K562 (cell line): ENCODE measurements around the gene S1PR1. TPM values are rescaled to one million over a fixed set of nuclear protein-coding genes. Genes with fewer than 3 reads are reported as not detected.

Source experiments
- ATAC-seq: fragments of 200-7000 bp; cut with Tn5 transposase; 3 replicates; pipeline ENCODE4 v1.9.1; 2020; ENCODE audit warnings: moderate library complexity
- BruUV-seq: library from RNA; stranded (reverse); fragments of 400-500 nt; replicated peaks from 2 replicates; lab custom pipeline; 2021; lab: Mats Ljungman, UMichigan
- CTCF ChIA-PET: fragments of 300-600 bp; formaldehyde crosslinking; extraction: SDS; loops from one replicate; lab custom pipeline; 2021; ENCODE audit warnings: low intra/inter-chr PET ratio; lab: Yijun Ruan, JAX
- POLR2A ChIA-PET: fragments of 300-600, 350-650 bp; sonication (Branson Sonifier 250); formaldehyde crosslinking; extraction: SDS; loops from one replicate; lab custom pipeline; 2021; ENCODE audit warnings: antibody characterized with exemption, inconsistent platforms; lab: Yijun Ruan, JAX
- DNase-seq, 4 experiments: peaks; one replicate each; pipeline versions ENCODE4 v3.0.0 to v3.0.0-alpha.2; 2011 to 2018; ENCODE audit warnings: low spot score in 3 of 4, mixed read lengths in 3 of 4; ENCODE audit errors: extremely low read depth in 1 of 4
- FAIRE-seq: peaks from 2 replicates; lab custom pipeline; 2011; peaks lifted over from hg19 to GRCh38; lab: Jason Lieb, UNC
- H2AFZ ChIP-seq: 2 replicates; pipeline ENCODE4 v1.6.0; 2011; ENCODE audit warnings: low read depth, low read length, control low read depth, inconsistent platforms
- H3K27ac ChIP-seq: fragments of 200-600 bp; 3 replicates; pipeline ENCODE4 v1.8.0; 2011; ENCODE audit warnings: low read depth, mild to moderate bottlenecking, control low read depth, inconsistent platforms, low read length, moderate library complexity, mixed read lengths; ENCODE audit errors: extremely low read depth
- H3K27me3 ChIP-seq, 2 experiments: fragments of 300-600 bp in 1 of 2; 2 replicates in 1 of 2; 3 replicates in 1 of 2; pipeline versions ENCODE4 v1.6.0 to v1.8.0; 2011; ENCODE audit warnings: inconsistent platforms in 2 of 2, low read length in 2 of 2, mild to moderate bottlenecking in 1 of 2, mixed read lengths in 1 of 2, moderate library complexity in 1 of 2; ENCODE audit not compliant: control insufficient read depth in 2 of 2, insufficient read depth in 2 of 2
- H3K36me3 ChIP-seq: fragments of 300-600 bp; 3 replicates; pipeline ENCODE4 v1.8.0; 2011; ENCODE audit warnings: mild to moderate bottlenecking, low read length, inconsistent platforms; ENCODE audit not compliant: control insufficient read depth, insufficient read depth
- H3K4me1 ChIP-seq, 2 experiments: fragments of 200-600 bp in 1 of 2; replicated peaks in 1 of 2; 2 replicates in 1 of 2; 3 replicates in 1 of 2; pipeline versions ENCODE4 v1.5.1 to v1.8.0; 2011; ENCODE audit warnings: inconsistent platforms in 2 of 2, low read length in 2 of 2, mild to moderate bottlenecking in 1 of 2, mixed read lengths in 1 of 2, moderate library complexity in 1 of 2; ENCODE audit not compliant: control insufficient read depth in 2 of 2, insufficient read depth in 2 of 2
- H3K4me2 ChIP-seq: 2 replicates; pipeline ENCODE4 v1.6.1; 2011; ENCODE audit warnings: low read length, control low read depth, inconsistent platforms, mixed read lengths; ENCODE audit not compliant: insufficient read depth
- H3K4me3 ChIP-seq: fragments of 200-600 bp; sonication (generic), shearing (Covaris generic); 2 replicates; pipeline ENCODE4 v1.5.1; 2016; ENCODE audit warnings: control low read depth, inconsistent platforms
- H3K79me2 ChIP-seq: fragments of 200-600 bp; 3 replicates; pipeline ENCODE4 v1.8.0; 2011; ENCODE audit warnings: low read length, inconsistent platforms; ENCODE audit not compliant: control insufficient read depth, insufficient read depth
- H3K9ac ChIP-seq, 2 experiments: 2 replicates each; pipeline versions ENCODE4 v1.6.0 to v1.6.1; 2011; ENCODE audit warnings: low read depth in 2 of 2, low read length in 2 of 2, control low read depth in 1 of 2, inconsistent platforms in 1 of 2, mild to moderate bottlenecking in 1 of 2, mixed read lengths in 1 of 2; ENCODE audit not compliant: insufficient read depth in 1 of 2
- H3K9me1 ChIP-seq: one replicate; pipeline ENCODE4 v1.6.0; 2011; ENCODE audit warnings: inconsistent platforms, mild to moderate bottlenecking, low read length, moderate library complexity; ENCODE audit not compliant: control insufficient read depth, insufficient read depth
- H3K9me3 ChIP-seq: replicated peaks from 2 replicates; pipeline ENCODE4 v1.5.1; 2011; ENCODE audit warnings: low read depth, low read length, inconsistent platforms; ENCODE audit not compliant: control insufficient read depth, insufficient read depth
- H4K20me1 ChIP-seq: replicated peaks from 2 replicates; pipeline ENCODE4 v1.6.1; 2011; ENCODE audit warnings: low read length, inconsistent platforms, mixed read lengths; ENCODE audit not compliant: control insufficient read depth, insufficient read depth
- CBFA2T2 ChIP-seq: fragments of 450-650 bp; conservative IDR thresholded peaks from 2 replicates; pipeline ENCODE4 v1.6.1; 2017; ENCODE audit warnings: mild to moderate bottlenecking
- CBX3 ChIP-seq, 2 experiments: IDR thresholded peaks; 1 replicate in 1 of 2; 2 replicates in 1 of 2; pipeline ENCODE4 v1.6.1; 2012; ENCODE audit warnings: inconsistent platforms in 2 of 2, low read length in 2 of 2, borderline replicate concordance in 1 of 2, control low read depth in 1 of 2
- MTF1 ChIP-seq: fragments of 250-450 bp; sonication (Bioruptor Pico); IDR thresholded peaks from 2 replicates; pipeline ENCODE4 v1.9.0; 2021; ENCODE audit warnings: moderate library complexity, mild to moderate bottlenecking, inconsistent platforms, borderline replicate concordance
- NCOA6 ChIP-seq: fragments of 450-650 bp; IDR thresholded peaks from 2 replicates; pipeline ENCODE4 v1.6.1; 2017; ENCODE audit warnings: mild to moderate bottlenecking
- NFIX ChIP-seq: fragments of 250-450 bp; sonication (Bioruptor Pico); IDR thresholded peaks from 2 replicates; pipeline ENCODE4 v1.4.0; 2020; ENCODE audit warnings: low read depth, mild to moderate bottlenecking, moderate library complexity
- PTTG1 ChIP-seq: fragments of 450-650 bp; IDR thresholded peaks from 2 replicates; pipeline ENCODE4 v1.6.1; 2016; ENCODE audit warnings: low read depth, mild to moderate bottlenecking, missing genetic modification characterization, missing compliant biosample characterization
- RBFOX2 ChIP-seq: fragments of 200-400 bp; formaldehyde crosslinking; IDR thresholded peaks from 2 replicates; pipeline ENCODE4 v1.6.1; 2017; ENCODE audit warnings: low read depth, mild to moderate bottlenecking, low read length, moderate library complexity
- RFX5 ChIP-seq: IDR thresholded peaks from 2 replicates; pipeline ENCODE4 v1.6.1; 2011; ENCODE audit warnings: low read depth, mild to moderate bottlenecking, improper control_type of control experiment, low read length
- RUNX1 ChIP-seq: sonication (generic); IDR thresholded peaks from 2 replicates; pipeline ENCODE4 v1.6.1; 2016; ENCODE audit warnings: antibody characterized with exemption, low read depth
- SIX5 ChIP-seq, 2 experiments: IDR thresholded peaks; 2 replicates each; pipeline ENCODE4 v1.6.1; 2011; ENCODE audit warnings: low read length in 2 of 2, borderline replicate concordance in 1 of 2, low read depth in 1 of 2, mild to moderate bottlenecking in 1 of 2, moderate library complexity in 1 of 2; ENCODE audit not compliant: insufficient read depth in 1 of 2
- TCF3 ChIP-seq: sonication (generic); formaldehyde crosslinking; IDR thresholded peaks from 2 replicates; pipeline ENCODE4 v1.4.0; 2020; ENCODE audit warnings: mild to moderate bottlenecking, missing genetic modification reagents
- USF1 ChIP-seq: sonication (generic); formaldehyde crosslinking; IDR thresholded peaks from 2 replicates; pipeline ENCODE4 v1.9.0; 2022; ENCODE audit warnings: mild to moderate bottlenecking, missing genetic modification reagents
- ZNF354B ChIP-seq: fragments of 250-450 bp; sonication (Bioruptor Pico); IDR thresholded peaks from 2 replicates; pipeline ENCODE4 v1.4.0; 2020
- WGBS: fragments of 100-300 bp; shearing (Covaris generic); methylation state at CpG from one replicate; pipeline ENCODE4 v1.1.6; 2016; ENCODE audit warnings: low coverage, mixed read lengths; ENCODE audit not compliant: insufficient coverage; ENCODE audit errors: missing lambda C conversion rate; 5-methylcytosine and 5-hydroxymethylcytosine counted together
- in situ Hi-C: fragments of 300-500 bp; cut with MboI; formaldehyde crosslinking; loops from 4 replicates; pipeline ENCODE4 v1.15.0; 2018; ENCODE audit warnings: inconsistent platforms, mixed read lengths
- intact Hi-C: fragments of 100-400 bp; cut with micrococcal nuclease; formaldehyde crosslinking; loops from 2 replicates; pipeline ENCODE4 v1.14.2; 2022
- polyA plus RNA-seq, 8 experiments: library from polyadenylated mRNA; depleted of rRNA in 4 of 8; stranded (reverse) in 5 of 8; unstranded in 3 of 8; fragments of >200 nt; fragmentation: Nextera tagmentation in 2 of 8; fragmentation: Illumina TruSeq in 1 of 8; extraction: Ambion mirVana in 2 of 8; extraction: Trizol in 1 of 8; gene quantifications; 2 replicates each; pipeline versions ENCODE4 v1.2.1 to v1.2.3, GENCODE V29; 2011 to 2014; ENCODE audit warnings: inconsistent platforms in 1 of 8, missing spikeins in 1 of 8
- total RNA-seq, 7 experiments: library from RNA; depleted of rRNA in 6 of 7; stranded (reverse); fragments of >200 nt in 6 of 7; fragmentation: Illumina TruSeq in 2 of 7; extraction: Trizol in 2 of 7; gene quantifications; 2 replicates each; pipeline versions ENCODE4 v1.2.1 to v1.2.3, GENCODE V29; 2011 to 2021; ENCODE audit warnings: low replicate concordance in 1 of 7

Gene S1PR1
- total and polyA plus RNA-seq, 9 of the 15 experiments (the other 6 are each of a cell fraction or from before 2014, with no cell fraction given): 0.22 to 1.2 (median 0.43) TPM

GRCh38 chr1:101245246-101245927 lies 8.6 kb downstream of the S1PR1 start:
- no peak for DNase-seq
- no peak overlapping the region for H3K27ac ChIP-seq
- no peaks in the 10 kb centered on the region for H3K9me3 ChIP-seq
- no peaks in the 10 kb centered on the region for H3K9me1 ChIP-seq
- in situ Hi-C loops: no loop called here
- H3K4me3 ChIP-seq: no peak overlapping the region
- H3K36me3 ChIP-seq: no peaks in the 10 kb centered on the region
- no peak for ATAC-seq
- POLR2A ChIA-PET: interaction anchor here (0.9 kb wide), 1 partner anchor 9 kb away, joined by 3 read pairs; no protein-coding TSS in a partner anchor
- WGBS: 22% methylated on average over 2 of the region's 2 CpGs
- CTCF ChIA-PET: no interaction called here
- BruUV-seq: no TSS peak
- peaks cover 0 to 6% of the 10 kb centered on the region in 2 experiments; a peak in 1 of 5 replicates for H3K4me1 ChIP-seq
- H3K27me3 ChIP-seq: no peaks in the 10 kb centered on the region
- H4K20me1 ChIP-seq: no peaks in the 10 kb centered on the region
- intact Hi-C loops: no loop called here
- no peak overlapping the region for H2AFZ ChIP-seq
- FAIRE-seq: no peak
- no peak overlapping the region for H3K4me2 ChIP-seq
- no peak overlapping the region for H3K9ac ChIP-seq
- H3K79me2 ChIP-seq: no peaks in the 10 kb centered on the region
- 0 out of 2 replicates have a peak, but pooled peaks have one; percentile 25 for TF ChIP-seq TCF3 (CRISPR knock-in tag)
- TF ChIP-seq RBFOX2: no peak

- ChIA-PET POLR2A (no interaction called here), CTCF (interaction anchor here (0.6 kb wide), 1 partner anchor 913 kb away, joined by 3 read pairs; no protein-coding TSS in a partner anchor)
- intact Hi-C loops (no loop called here), in situ Hi-C loops (no loop called here)
- H3K27ac ChIP-seq: no peak overlapping the region
- no peak for FAIRE-seq
- no peak for ATAC-seq
- BruUV-seq: no TSS peak
- H3K27me3 ChIP-seq: no peaks in the 10 kb centered on the region
- H3K79me2 ChIP-seq: no peaks in the 10 kb centered on the region
- peak overlapping the region; percentile 43; the same call in 1 of the 2 replicates for H2AFZ ChIP-seq
- H3K9ac ChIP-seq: no peak overlapping the region
- no peak for DNase-seq
- H3K4me2 ChIP-seq: no peak overlapping the region
- no peaks in the 10 kb centered on the region for H3K36me3 ChIP-seq
- H3K9me1 ChIP-seq: no peaks in the 10 kb centered on the region
- no peak overlapping the region for H3K4me3 ChIP-seq
- peaks cover 0 to under 1% of the 10 kb centered on the region in 2 experiments; a peak in 2 of 5 replicates for H3K4me1 ChIP-seq
- 10% methylated on average over 6 of the region's 6 CpGs for WGBS
- H3K9me3 ChIP-seq: no peaks in the 10 kb centered on the region
- H4K20me1 ChIP-seq: no peaks in the 10 kb centered on the region
- TF ChIP-seq PTTG1 (no peak), CBFA2T2 (no peak), RFX5 (no peak), RUNX1 (no peak), NCOA6 (no peak), SIX5 (IDR thresholded peaks at IDR 0.05; ENCODE audit: borderline replicate concordance in 1 of 2, insufficient read depth in 1 of 2, low read depth in 1 of 2, low read length in 2 of 2) (no peak), CBX3 (IDR thresholded peaks at IDR 0.05; ENCODE audit: borderline replicate concordance in 1 of 2, low read length in 2 of 2) (no peak), USF1 (CRISPR knock-in tag) (no peak), NFIX (CRISPR knock-in tag) (no peak), ZNF354B (CRISPR knock-in tag) (no peak), MTF1 (no peak)
These were observed 10.8 kb downstream of the S1PR1 start for GRCh38 chr1:101247404-101248287.
